NOMO-1 (cell line): ENCODE measurements around the gene BCORL1.

Experiments
- DNase-seq, 2 experiments: peaks; one replicate each; lab custom pipeline; 2025; ENCODE audit not compliant: unreplicated experiment in 2 of 2; lab: John Stamatoyannopoulos, UW

The BCORL1 gene

GRCh38 chrX:130091980-130092522 is 109.6 kb downstream of the BCORL1 start:
- peak; percentile 85 to 86 for DNase-seq

- DNase-seq, result no peak
These were observed 110.8 kb downstream of the BCORL1 start for GRCh38 chrX:130093271-130093670.

- no peak for DNase-seq
These were observed 112.3 kb downstream of the BCORL1 start for GRCh38 chrX:130094696-130095095.

- DNase-seq, result no peak
These were observed 113.0 kb downstream of the BCORL1 start for GRCh38 chrX:130095249-130096030.

- DNase-seq, result no peak
These were observed 115.2 kb downstream of the BCORL1 start for GRCh38 chrX:130097507-130098209.

GRCh38 chrX:130098210-130098552 is 115.7 kb downstream of the BCORL1 start:
- DNase-seq, result no peak

GRCh38 chrX:130100180-130100579 is 117.7 kb downstream of the BCORL1 start:
- DNase-seq, result no peak

GRCh38 chrX:130103605-130104004 is 121.2 kb downstream of the BCORL1 start:
- DNase-seq, result no peak

GRCh38 chrX:130105244-130105643 is 122.8 kb downstream of the BCORL1 start:
- DNase-seq, result no peak

- no peak for DNase-seq
These were observed 123.6 kb downstream of the BCORL1 start for GRCh38 chrX:130106071-130106470.
